Psoas muscle (tissue), 8 donors: Measurements from ENCODE around the gene TRMT44. TPM values are rescaled to one million over a fixed set of nuclear protein-coding genes. Genes with fewer than 3 reads are reported as not detected.

Source experiments
- ATAC-seq, 4 donors: fragments of 200-7000 bp; cut with Tn5 transposase; one replicate each; pipeline ENCODE4 v1.9.1; 2020; ENCODE audit warnings: moderate library complexity in 3 of 4, mild to moderate bottlenecking in 2 of 4
- DNase-seq, 2 donors: peaks; one replicate each; pipeline ENCODE4 v3.0.0-alpha.2; 2020
- H3K27ac ChIP-seq: fragments of 200-600 bp; one replicate; pipeline ENCODE4 v1.8.0; 2022
- H3K27me3 ChIP-seq, 3 donors: fragments of 200-600 bp in 1 of 3; one replicate each; pipeline versions ENCODE4 v1.6.1 to v1.8.0; 2013 to 2022; ENCODE audit warnings: low read length in 2 of 3, mild to moderate bottlenecking in 2 of 3, moderate library complexity in 1 of 3; ENCODE audit not compliant: insufficient read depth in 3 of 3
- H3K36me3 ChIP-seq, 2 donors: fragments of 200-600 bp in 1 of 2; one replicate each; pipeline versions ENCODE4 v1.6.1 to v1.8.0; 2013 to 2022; ENCODE audit warnings: low read depth in 1 of 2, mild to moderate bottlenecking in 1 of 2, moderate library complexity in 1 of 2; ENCODE audit not compliant: insufficient read depth in 1 of 2
- H3K4me1 ChIP-seq: fragments of 200-600 bp; one replicate; pipeline ENCODE4 v1.8.0; 2022
- H3K4me3 ChIP-seq: fragments of 200-600 bp; one replicate; pipeline ENCODE4 v1.8.0; 2022; ENCODE audit warnings: mild to moderate bottlenecking
- H3K9me3 ChIP-seq: fragments of 200-600 bp; one replicate; pipeline ENCODE4 v1.8.0; 2022
- WGBS, 3 donors: extraction: QIAGEN DNeasy Blood & Tissue Kit; methylation state at CpG; one replicate each; pipeline versions ENCODE4 v1.1.6 to v1.1.7; 2013; 5-methylcytosine and 5-hydroxymethylcytosine counted together
- intact Hi-C, 2 donors: fragments of 100-400 bp; cut with DNase I; formaldehyde crosslinking; loops; one replicate each; pipeline versions ENCODE4 v1.11.0 to v1.14.2; 2022
- polyA plus RNA-seq, 3 donors: library from polyadenylated mRNA; stranded (reverse); fragments of 200-250 nt; gene quantifications; one replicate each; pipeline ENCODE4 v1.2.3, GENCODE V29; 2013
- total RNA-seq, 4 donors: library from RNA; stranded (reverse); fragmentation: NEBNext Ultra II Directional in 2 of 4; extraction: Animal tissue kit (Norgen Biotek cat#: 25700) in 2 of 4; gene quantifications; one replicate each; pipeline versions ENCODE4 v1.2.1 to v1.2.4, GENCODE V29; 2021 to 2023
- TF ChIP-seq, protein P1 (sequence below): fragments of 200-600 bp; IDR thresholded peaks from one replicate; pipeline ENCODE4 v1.8.0; 2022; ENCODE audit warnings: antibody characterized with exemption
- donor health status: healthy with polysubstance abuse.
- donor health status: DM: no; HTN: no; CAD: no; lungs with moderate emphysema.
- donor health status: Bipolar disorder and iron deficiency.
- donor health status: healthy.
- donor health status: DM: yes; HTN: yes; CAD: no.
- donor health status: DM: no; HTN: no; CAD: no.
- donor health status: DM: no; HTN: no; CAD: no.
- donor health status: DM: yes; HTN: yes; CAD: no.

TRMT44 gene
- total and polyA plus RNA-seq, 7 donors, result 3.4 to 9.1 (median 5.4) TPM

DNA sequence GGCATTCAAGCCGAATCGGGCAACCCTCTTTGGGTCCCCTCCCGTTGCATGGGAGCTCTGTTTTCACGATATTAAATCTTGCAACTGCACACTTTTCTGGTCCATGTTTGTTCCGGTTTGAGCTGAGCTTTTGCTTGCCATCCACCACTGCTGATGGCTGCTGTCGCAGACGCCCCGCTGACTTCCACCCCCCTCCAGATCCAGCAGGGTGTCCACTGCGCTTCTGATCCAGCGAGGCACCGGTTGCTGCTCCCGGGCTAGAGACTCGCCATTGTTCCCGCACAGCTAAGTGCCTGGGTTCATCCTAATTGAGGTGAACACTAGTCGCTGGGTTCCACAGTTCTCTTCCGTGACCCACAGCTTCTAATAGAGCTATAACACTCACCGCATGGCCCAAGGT is 13.3 kb upstream of the TRMT44 start:
- Histone ChIP-seq H3K27ac (peak overlapping the region; percentile 92), H3K4me1 (peaks cover 9% of the 10 kb centered on the region), H3K36me3 (peaks cover 0 to 5% of the 10 kb centered on the region in 2 donors), H3K9me3 (no peaks in the 10 kb centered on the region), H3K27me3 (no peaks in the 10 kb centered on the region), H3K4me3 (peak overlapping the region; percentile 85)
- intact Hi-C loops, result no loop called here
- TF ChIP-seq, protein P1, sequence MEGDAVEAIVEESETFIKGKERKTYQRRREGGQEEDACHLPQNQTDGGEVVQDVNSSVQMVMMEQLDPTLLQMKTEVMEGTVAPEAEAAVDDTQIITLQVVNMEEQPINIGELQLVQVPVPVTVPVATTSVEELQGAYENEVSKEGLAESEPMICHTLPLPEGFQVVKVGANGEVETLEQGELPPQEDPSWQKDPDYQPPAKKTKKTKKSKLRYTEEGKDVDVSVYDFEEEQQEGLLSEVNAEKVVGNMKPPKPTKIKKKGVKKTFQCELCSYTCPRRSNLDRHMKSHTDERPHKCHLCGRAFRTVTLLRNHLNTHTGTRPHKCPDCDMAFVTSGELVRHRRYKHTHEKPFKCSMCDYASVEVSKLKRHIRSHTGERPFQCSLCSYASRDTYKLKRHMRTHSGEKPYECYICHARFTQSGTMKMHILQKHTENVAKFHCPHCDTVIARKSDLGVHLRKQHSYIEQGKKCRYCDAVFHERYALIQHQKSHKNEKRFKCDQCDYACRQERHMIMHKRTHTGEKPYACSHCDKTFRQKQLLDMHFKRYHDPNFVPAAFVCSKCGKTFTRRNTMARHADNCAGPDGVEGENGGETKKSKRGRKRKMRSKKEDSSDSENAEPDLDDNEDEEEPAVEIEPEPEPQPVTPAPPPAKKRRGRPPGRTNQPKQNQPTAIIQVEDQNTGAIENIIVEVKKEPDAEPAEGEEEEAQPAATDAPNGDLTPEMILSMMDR, result no peak
- 67 to 73% (median 72%) methylated on average over 17 of the region's 17 CpGs for WGBS, 3 donors
- ATAC-seq, result no peak
- no peak for DNase-seq

DNA sequence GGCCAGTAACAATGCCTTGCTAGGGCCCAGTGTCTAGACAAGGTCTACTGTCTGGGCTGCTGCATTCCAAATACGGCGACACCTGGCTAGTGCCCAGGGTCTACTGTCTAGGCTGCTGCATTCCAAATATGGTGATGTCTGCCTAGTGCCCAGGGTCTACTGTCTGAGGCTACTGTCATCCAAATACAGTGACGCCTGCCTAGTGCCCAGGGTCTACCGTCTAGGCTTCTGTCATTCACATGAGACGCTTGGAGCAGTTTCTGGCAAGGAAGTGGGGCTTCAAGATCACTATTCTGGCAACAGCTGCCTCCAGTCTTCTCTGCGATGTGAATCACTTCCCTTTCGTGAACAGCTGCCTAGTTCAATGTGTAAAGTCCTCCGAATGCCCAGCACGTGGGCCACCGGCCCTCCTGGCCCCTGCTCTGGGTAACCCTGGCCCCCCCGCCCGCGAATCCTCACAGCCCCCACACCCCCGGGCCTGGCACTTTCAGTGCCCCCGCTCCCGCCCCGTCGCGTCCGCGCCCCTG is 12.8 kb upstream of the TRMT44 start:
- Histone ChIP-seq H3K4me1 (peaks cover 9% of the 10 kb centered on the region), H3K27ac (peak overlapping the region; percentile 92), H3K36me3 (peaks cover 0 to 5% of the 10 kb centered on the region in 2 donors), H3K9me3 (no peaks in the 10 kb centered on the region), H3K27me3 (no peaks in the 10 kb centered on the region), H3K4me3 (peak overlapping the region; percentile 85)
- intact Hi-C loops, result no loop called here
- WGBS, 3 donors, result 1 to 2% (median 2%) methylated on average over 21 of the region's 21 CpGs
- TF ChIP-seq, protein P1, result no peak
- peak; percentile 66 to 83 (median 78) for ATAC-seq
- no peak for DNase-seq

DNA sequence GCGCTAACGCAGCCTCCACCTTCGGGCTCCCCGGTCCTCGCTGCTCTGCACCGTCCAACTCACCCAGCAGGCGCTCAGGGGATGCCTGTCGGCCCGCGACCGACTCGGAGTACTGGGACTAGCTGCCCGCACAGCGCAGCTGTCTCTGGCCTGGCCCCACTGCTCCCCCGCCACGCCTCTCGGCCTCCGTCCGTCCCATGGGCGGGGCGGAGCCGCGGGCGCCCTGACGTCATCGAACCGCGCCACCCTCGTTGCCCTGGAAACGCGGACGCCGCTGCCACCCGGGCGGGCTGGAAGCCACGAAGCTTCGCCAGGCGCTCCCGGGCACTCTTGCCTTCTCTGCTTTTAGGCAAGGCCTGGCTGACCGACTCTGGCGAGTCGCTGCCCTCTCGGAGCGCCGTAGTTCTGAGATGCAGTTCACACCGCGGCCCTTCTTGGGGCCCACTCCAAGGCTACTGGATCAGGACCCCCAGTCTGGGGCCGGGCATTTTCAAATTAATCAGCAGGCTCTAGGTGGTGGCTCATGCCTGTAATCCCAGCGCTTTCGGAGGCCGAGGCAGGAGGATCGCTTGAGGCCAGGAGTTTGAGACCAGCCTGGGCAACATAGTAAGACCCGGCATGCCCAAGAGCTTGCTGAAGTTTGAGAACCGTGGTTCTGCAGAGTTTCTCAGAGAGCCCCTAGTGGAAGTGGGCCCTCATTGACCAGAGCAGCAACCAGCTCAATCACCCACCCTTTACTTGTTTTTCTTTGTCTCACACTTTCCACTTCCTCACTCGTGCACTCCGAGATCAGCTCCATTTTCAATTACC is 12.1 kb upstream of the TRMT44 start:
- Histone ChIP-seq H3K4me3 (peak overlapping the region; percentile 85), H3K4me1 (peaks cover 9% of the 10 kb centered on the region), H3K27me3 (no peaks in the 10 kb centered on the region), H3K27ac (peak overlapping the region; percentile 92), H3K36me3 (peaks cover 0 to 5% of the 10 kb centered on the region in 2 donors), H3K9me3 (no peaks in the 10 kb centered on the region)
- ATAC-seq (peak; percentile 96 to 99 (median 98)), DNase-seq (peak; percentile 89 to 96)
- TF ChIP-seq, protein P1, result peak; percentile 16
- intact Hi-C loops, result no loop called here
- WGBS, 3 donors, result 1 to 2% (median 2%) methylated on average over 46 to 56 of the region's 56 CpGs

DNA sequence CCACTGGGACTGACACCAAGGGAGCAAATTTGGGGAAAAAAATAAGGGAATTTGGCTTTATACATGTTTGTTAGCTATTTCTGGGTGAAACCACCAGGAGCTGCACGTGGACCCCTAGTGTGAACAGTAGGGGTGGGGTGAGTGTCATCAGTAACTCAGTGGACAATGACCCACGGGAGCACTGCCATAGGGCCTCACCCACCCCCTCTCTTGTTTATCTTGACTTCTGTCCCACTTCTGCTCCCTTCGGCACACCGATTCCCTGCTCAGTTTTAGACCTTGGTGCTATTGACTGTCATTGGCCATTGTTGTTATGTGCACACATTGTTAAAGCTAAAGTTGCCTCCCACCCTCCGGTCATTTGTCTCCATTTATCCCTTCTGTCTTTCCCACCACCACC is 9.0 kb upstream of the TRMT44 start:
- TF ChIP-seq, protein P1, result no peak
- intact Hi-C loops, result no loop called here
- Histone ChIP-seq H3K4me1 (peaks cover 8% of the 10 kb centered on the region), H3K4me3 (no peak overlapping the region), H3K27me3 (no peaks in the 10 kb centered on the region), H3K9me3 (no peaks in the 10 kb centered on the region), H3K36me3 (no peaks in the 10 kb centered on the region), H3K27ac (no peak overlapping the region)
- no peak for ATAC-seq
- WGBS, 3 donors, result 83 to 92% (median 86%) methylated on average over 5 of the region's 5 CpGs
- no peak for DNase-seq
